ENCODE data around the gene ZNF41.

- TF ChIP-seq, protein P1, sequence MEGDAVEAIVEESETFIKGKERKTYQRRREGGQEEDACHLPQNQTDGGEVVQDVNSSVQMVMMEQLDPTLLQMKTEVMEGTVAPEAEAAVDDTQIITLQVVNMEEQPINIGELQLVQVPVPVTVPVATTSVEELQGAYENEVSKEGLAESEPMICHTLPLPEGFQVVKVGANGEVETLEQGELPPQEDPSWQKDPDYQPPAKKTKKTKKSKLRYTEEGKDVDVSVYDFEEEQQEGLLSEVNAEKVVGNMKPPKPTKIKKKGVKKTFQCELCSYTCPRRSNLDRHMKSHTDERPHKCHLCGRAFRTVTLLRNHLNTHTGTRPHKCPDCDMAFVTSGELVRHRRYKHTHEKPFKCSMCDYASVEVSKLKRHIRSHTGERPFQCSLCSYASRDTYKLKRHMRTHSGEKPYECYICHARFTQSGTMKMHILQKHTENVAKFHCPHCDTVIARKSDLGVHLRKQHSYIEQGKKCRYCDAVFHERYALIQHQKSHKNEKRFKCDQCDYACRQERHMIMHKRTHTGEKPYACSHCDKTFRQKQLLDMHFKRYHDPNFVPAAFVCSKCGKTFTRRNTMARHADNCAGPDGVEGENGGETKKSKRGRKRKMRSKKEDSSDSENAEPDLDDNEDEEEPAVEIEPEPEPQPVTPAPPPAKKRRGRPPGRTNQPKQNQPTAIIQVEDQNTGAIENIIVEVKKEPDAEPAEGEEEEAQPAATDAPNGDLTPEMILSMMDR (IDR thresholded peaks at IDR 0.05): no peak
- no peak for TF ChIP-seq POLR2A (IDR thresholded peaks at IDR 0.05)
These were observed 52.1 kb downstream of the ZNF41 start for GRCh38 chrX:47430925-47431324.
